ENCODE measurements around the gene PPIL6. TPM values are rescaled to one million over a fixed set of nuclear protein-coding genes. Genes with fewer than 3 reads are reported as not detected.

PPIL6 gene
- total RNA-seq, 1 experiment from 2014 or later, result 0.61 TPM

- no peak for TF ChIP-seq CTCF (IDR thresholded peaks at IDR 0.05)
- no peak for TF ChIP-seq PRRX2 (CRISPR knock-in tag; IDR thresholded peaks at IDR 0.05)
- TF ChIP-seq HMGXB4 (CRISPR knock-in tag; IDR thresholded peaks at IDR 0.05), result no peak
- TF ChIP-seq E2F5 (CRISPR knock-in tag; IDR thresholded peaks at IDR 0.05), result no peak
- no peak for TF ChIP-seq ZNF138 (CRISPR knock-in tag; conservative IDR thresholded peaks at IDR 0.05)
- TF ChIP-seq ZNF396 (CRISPR knock-in tag; IDR thresholded peaks at IDR 0.05; ENCODE audit: borderline replicate concordance), result no peak
- no peak for TF ChIP-seq JUN (CRISPR knock-in tag; IDR thresholded peaks at IDR 0.05)
- no peak for TF ChIP-seq ELF4 (CRISPR knock-in tag; IDR thresholded peaks at IDR 0.05; ENCODE audit: low read depth)
- TF ChIP-seq GABPB1 (CRISPR knock-in tag; IDR thresholded peaks at IDR 0.05), result no peak
- TF ChIP-seq NFE2L1 (CRISPR knock-in tag; IDR thresholded peaks at IDR 0.05), result no peak
- TF ChIP-seq ATF6 (CRISPR knock-in tag; IDR thresholded peaks at IDR 0.05), result no peak
- TF ChIP-seq GTF2I (CRISPR knock-in tag; conservative IDR thresholded peaks at IDR 0.05), result no peak
- no peak for TF ChIP-seq CREM (CRISPR knock-in tag; IDR thresholded peaks at IDR 0.05)
Measured at GRCh38 chr6:109347779-109348178, 92.6 kb downstream of the PPIL6 start (continued).

GRCh38 chr6:109345986-109346385 is 94.4 kb downstream of the PPIL6 start:
- H3K27ac Mint-ChIP-seq, result no peak overlapping the region; the same call in 1 of the 2 replicates
- DNase-seq (ENCODE audit: low spot score) (no peak), ATAC-seq (no peak)
- POLR2A ChIA-PET, result no interaction called here
- no peaks in the 10 kb centered on the region for H3K27me3 Mint-ChIP-seq (ENCODE audit: low read depth)
- no peak overlapping the region for H3K4me3 Mint-ChIP-seq
- CTCF ChIA-PET, result interaction anchor here (1.5 kb wide), 1 partner anchor 37 kb away, joined by 4 read pairs; no protein-coding TSS in a partner anchor
- H3K9me3 Mint-ChIP-seq, result no peaks in the 10 kb centered on the region
- no peaks in the 10 kb centered on the region for H3K36me3 Mint-ChIP-seq
- H3K4me1 Mint-ChIP-seq, result peaks cover 8% of the 10 kb centered on the region
- TF ChIP-seq AFF4 (CRISPR knock-in tag; IDR thresholded peaks at IDR 0.05; ENCODE audit: borderline replicate concordance) (no peak), CDX4 (CRISPR knock-in tag; IDR thresholded peaks at IDR 0.05; ENCODE audit: borderline replicate concordance) (no peak), ETV6 (CRISPR knock-in tag; IDR thresholded peaks at IDR 0.05) (no peak), ELF4 (CRISPR knock-in tag; IDR thresholded peaks at IDR 0.05; ENCODE audit: low read depth) (no peak), ZNF425 (CRISPR knock-in tag; conservative IDR thresholded peaks at IDR 0.05) (no peak), RORB (CRISPR knock-in tag; IDR thresholded peaks at IDR 0.05) (no peak), TCF7 (CRISPR knock-in tag; IDR thresholded peaks at IDR 0.05; ENCODE audit: low read depth) (no peak), ZNF423 (CRISPR knock-in tag; IDR thresholded peaks at IDR 0.05) (no peak), USF2 (CRISPR knock-in tag; IDR thresholded peaks at IDR 0.05) (no peak), ERG (CRISPR knock-in tag; IDR thresholded peaks at IDR 0.05) (no peak), ZNF138 (CRISPR knock-in tag; conservative IDR thresholded peaks at IDR 0.05) (no peak)
